ENCODE data around the gene KMT2D.

KMT2D gene

DNA sequence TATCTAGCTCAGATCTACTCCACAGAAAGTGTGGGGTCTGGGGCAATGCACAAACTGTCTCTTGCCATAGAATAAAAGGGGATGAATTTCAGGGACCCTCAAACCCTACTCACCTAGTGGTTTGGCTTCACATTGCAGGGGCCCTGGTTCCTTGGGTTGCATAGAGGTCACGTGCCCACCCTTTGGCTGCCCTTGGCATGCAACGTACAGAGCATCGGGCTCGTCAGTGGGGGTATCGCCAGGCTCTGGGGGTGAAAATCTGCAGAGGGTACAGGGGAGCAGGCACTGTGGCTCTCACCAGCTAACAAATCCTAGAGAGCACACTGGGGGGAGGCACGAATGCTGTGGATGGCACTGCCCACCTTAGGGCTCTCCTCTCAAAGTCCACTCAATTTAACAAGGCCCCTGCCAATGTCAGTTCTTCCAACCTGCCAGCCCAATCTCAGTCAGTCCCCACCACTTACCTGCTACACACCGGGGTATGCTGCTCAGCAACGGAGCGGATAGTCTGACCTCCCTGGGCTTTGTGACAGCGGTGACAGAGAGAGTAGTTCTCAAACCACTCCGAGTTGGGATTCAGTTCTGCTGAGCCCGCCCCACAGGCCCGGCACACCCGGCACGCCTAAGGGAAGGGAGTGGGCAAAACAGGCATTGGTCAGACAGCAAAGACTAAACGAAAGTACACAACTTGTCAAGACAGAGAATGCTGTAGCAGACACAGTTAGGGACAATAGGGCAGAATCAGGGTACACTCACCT is 8.0 kb downstream of the KMT2D start:
- ATAC-seq (replicated peaks) (no peak), DNase-seq (no peak)
- Mint-ChIP-seq H3K27me3 (no peaks in the 10 kb centered on the region), H3K27ac (no peak overlapping the region), H3K36me3 (peaks cover 60 to 75% of the 10 kb centered on the region in 2 donors), H3K9me3 (no peaks in the 10 kb centered on the region), H3K4me1 (peaks cover 39 to 54% of the 10 kb centered on the region in 2 donors), H3K4me3 (no peak overlapping the region)

DNA sequence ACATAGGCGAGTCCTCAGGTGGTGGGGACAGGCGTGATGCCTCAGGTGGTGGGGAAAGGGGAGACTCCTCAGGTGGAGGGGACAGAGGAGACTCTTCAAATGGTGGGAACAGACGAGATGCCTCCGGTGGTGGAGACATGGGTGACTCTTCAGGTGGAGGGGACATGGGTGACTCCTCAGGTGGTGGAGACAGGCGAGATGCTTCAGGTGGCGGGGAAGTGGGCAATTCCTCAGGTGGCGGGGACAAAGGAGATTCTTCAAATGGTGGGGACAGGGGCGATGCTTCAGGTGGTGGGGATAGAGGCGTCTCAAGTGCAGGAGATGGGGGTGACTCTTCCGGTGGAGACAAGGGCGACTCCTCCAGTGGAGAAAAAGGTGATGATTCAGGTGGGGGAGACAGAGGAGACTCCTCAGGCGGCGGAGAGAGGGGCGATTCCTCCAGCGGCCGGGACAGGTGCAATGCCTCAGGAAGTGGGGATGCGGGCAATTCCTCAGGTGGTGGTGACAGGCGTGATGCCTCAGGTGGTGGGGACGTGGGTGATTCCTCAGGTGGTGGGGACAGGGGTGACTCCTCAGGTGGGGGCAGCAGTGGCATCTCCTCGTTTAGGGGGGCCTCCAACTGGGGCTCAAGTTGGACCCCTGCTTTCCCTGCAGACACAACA is 8.7 kb downstream of the KMT2D start:
- ATAC-seq (replicated peaks) (no peak), DNase-seq (no peak)
- no peaks in the 10 kb centered on the region for H3K27me3 Mint-ChIP-seq
- H3K4me3 Mint-ChIP-seq, result no peak overlapping the region
- peaks cover 63 to 77% of the 10 kb centered on the region in 2 donors for H3K36me3 Mint-ChIP-seq
- no peaks in the 10 kb centered on the region for H3K9me3 Mint-ChIP-seq
- peaks cover 32 to 47% of the 10 kb centered on the region in 2 donors for H3K4me1 Mint-ChIP-seq
- no peak overlapping the region for H3K27ac Mint-ChIP-seq

- H3K36me3 Mint-ChIP-seq, result peaks cover 69 to 82% of the 10 kb centered on the region in 2 donors
- no peaks in the 10 kb centered on the region for H3K9me3 Mint-ChIP-seq
- no peak overlapping the region for H3K27ac Mint-ChIP-seq
- no peak overlapping the region for H3K4me3 Mint-ChIP-seq
- peaks cover 26 to 42% of the 10 kb centered on the region in 2 donors for H3K4me1 Mint-ChIP-seq
- H3K27me3 Mint-ChIP-seq, result no peaks in the 10 kb centered on the region
- no peak for DNase-seq
- no peak for ATAC-seq (replicated peaks)
Measured at GRCh38 chr12:49051373-49051764, 9.2 kb downstream of the KMT2D start.

DNA sequence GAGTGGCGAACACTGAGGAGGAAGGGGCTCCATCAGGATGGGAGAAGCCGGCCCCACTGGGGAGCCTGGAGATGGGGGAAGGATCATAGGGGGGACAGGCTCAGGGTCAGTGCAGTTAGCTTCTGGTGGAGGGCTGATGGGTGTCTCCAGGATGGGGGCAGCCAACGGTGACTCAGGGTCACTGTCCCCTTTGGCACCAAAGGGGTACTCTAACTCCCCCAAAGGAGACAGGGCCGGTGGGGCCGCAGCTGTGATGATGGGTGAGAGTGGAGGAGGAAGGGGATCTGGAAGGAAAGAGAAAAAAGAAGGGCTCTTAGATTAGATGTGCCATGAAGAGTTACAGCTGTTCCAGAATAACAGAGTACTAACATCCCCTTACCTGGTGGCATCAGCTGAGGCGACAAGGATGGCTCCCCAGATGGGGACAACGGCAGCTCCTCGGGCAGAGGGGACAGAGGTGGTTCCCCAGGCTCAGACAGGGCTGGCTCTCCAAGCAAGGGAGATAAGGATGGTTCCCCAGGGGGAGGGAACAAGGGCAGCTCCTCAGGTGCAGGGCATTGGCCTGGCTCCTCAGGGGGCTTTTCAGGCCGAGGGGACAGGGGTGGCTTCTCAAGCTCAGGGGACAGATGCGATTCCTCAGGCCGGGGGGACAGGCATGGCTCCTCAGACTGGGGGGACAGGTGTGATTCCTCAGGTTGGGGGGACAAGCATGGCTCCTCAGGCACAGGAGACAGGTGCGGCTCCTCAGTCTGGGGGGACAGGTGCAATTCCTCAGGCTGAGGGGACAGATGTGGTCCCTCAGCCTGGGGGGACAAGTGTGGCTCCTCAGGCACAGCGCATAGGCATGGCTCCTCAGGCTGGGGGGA is 9.9 kb downstream of the KMT2D start:
- DNase-seq, result no peak
- Mint-ChIP-seq H3K4me3 (no peak overlapping the region), H3K27ac (peak overlapping the region; percentile 51), H3K9me3 (no peaks in the 10 kb centered on the region), H3K4me1 (peaks cover 20 to 35% of the 10 kb centered on the region in 2 donors), H3K36me3 (peaks cover 73 to 86% of the 10 kb centered on the region in 2 donors), H3K27me3 (no peaks in the 10 kb centered on the region)
- ATAC-seq (replicated peaks), result no peak

- Mint-ChIP-seq H3K9me3 (no peaks in the 10 kb centered on the region), H3K4me1 (peaks cover 15 to 27% of the 10 kb centered on the region in 2 donors), H3K27ac (no peak overlapping the region), H3K36me3 (peaks cover 71 to 88% of the 10 kb centered on the region in 2 donors), H3K4me3 (no peak overlapping the region), H3K27me3 (no peaks in the 10 kb centered on the region)
- no peak for ATAC-seq (replicated peaks)
- no peak for DNase-seq
Measured at GRCh38 chr12:49049566-49050224, 10.9 kb downstream of the KMT2D start.

GRCh38 chr12:49048953-49049352 is 11.6 kb downstream of the KMT2D start:
- peaks cover 70 to 90% of the 10 kb centered on the region in 2 donors for H3K36me3 Mint-ChIP-seq
- no peak overlapping the region for H3K27ac Mint-ChIP-seq
- H3K27me3 Mint-ChIP-seq, result no peaks in the 10 kb centered on the region
- H3K4me3 Mint-ChIP-seq, result no peak overlapping the region
- no peak for DNase-seq
- no peak for ATAC-seq (replicated peaks)
- peaks cover 17 to 29% of the 10 kb centered on the region in 2 donors for H3K4me1 Mint-ChIP-seq
- no peaks in the 10 kb centered on the region for H3K9me3 Mint-ChIP-seq

- no peaks in the 10 kb centered on the region for H3K9me3 Mint-ChIP-seq
- ATAC-seq (replicated peaks) (no peak), DNase-seq (no peak)
- H3K36me3 Mint-ChIP-seq, result peaks cover 75 to 94% of the 10 kb centered on the region in 2 donors
- no peak overlapping the region for H3K4me3 Mint-ChIP-seq
- no peaks in the 10 kb centered on the region for H3K27me3 Mint-ChIP-seq
- no peak overlapping the region for H3K27ac Mint-ChIP-seq
- peaks cover 10 to 23% of the 10 kb centered on the region in 2 donors for H3K4me1 Mint-ChIP-seq
Measured at GRCh38 chr12:49046129-49046895, 14.3 kb downstream of the KMT2D start.

- peaks cover 75 to 92% of the 10 kb centered on the region in 2 donors for H3K36me3 Mint-ChIP-seq
- H3K4me3 Mint-ChIP-seq, result no peak overlapping the region
- ATAC-seq (replicated peaks) (no peak), DNase-seq (no peak)
- no peaks in the 10 kb centered on the region for H3K27me3 Mint-ChIP-seq
- peaks cover 11 to 16% of the 10 kb centered on the region in 2 donors for H3K4me1 Mint-ChIP-seq
- H3K27ac Mint-ChIP-seq, result no peak overlapping the region
- H3K9me3 Mint-ChIP-seq, result no peaks in the 10 kb centered on the region
Measured at GRCh38 chr12:49044660-49045059, 15.9 kb downstream of the KMT2D start.

DNA sequence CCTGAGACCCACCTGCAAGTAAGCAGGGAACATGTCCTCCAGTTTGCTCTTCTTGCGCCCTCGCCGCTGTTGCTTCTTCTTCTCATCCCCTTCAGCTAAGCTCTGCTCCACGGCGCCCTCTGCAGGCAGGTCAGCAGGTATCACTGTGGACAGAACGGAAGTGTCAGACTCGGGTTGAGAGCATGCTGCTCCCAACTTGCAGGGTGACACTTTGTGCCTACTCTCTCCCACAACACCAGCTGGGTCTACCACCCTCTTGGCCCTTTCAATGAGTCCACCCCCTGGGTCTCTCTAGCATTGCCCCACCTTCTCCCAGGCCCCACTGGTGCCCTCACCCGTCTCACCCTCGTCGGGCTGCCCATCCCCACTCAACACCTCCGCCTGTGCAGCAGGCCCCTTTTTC is 16.7 kb downstream of the KMT2D start:
- Mint-ChIP-seq H3K27me3 (no peaks in the 10 kb centered on the region), H3K4me3 (no peak overlapping the region), H3K9me3 (no peaks in the 10 kb centered on the region), H3K36me3 (peaks cover 78 to 90% of the 10 kb centered on the region in 2 donors), H3K4me1 (peaks cover 11 to 16% of the 10 kb centered on the region in 2 donors), H3K27ac (no peak overlapping the region)
- ATAC-seq (replicated peaks), result peak; percentile 83 to 91
- peak; percentile 29 for DNase-seq

- H3K27ac Mint-ChIP-seq, result no peak overlapping the region
- H3K9me3 Mint-ChIP-seq, result no peaks in the 10 kb centered on the region
- H3K36me3 Mint-ChIP-seq, result peaks cover 77 to 90% of the 10 kb centered on the region in 2 donors
- no peak for DNase-seq
- no peaks in the 10 kb centered on the region for H3K27me3 Mint-ChIP-seq
- H3K4me3 Mint-ChIP-seq, result no peak overlapping the region
- no peak for ATAC-seq (replicated peaks)
- peaks cover 11 to 16% of the 10 kb centered on the region in 2 donors for H3K4me1 Mint-ChIP-seq
Measured at GRCh38 chr12:49043241-49043640, 17.4 kb downstream of the KMT2D start.

- Mint-ChIP-seq H3K27ac (peak overlapping the region; percentile 37), H3K9me3 (no peaks in the 10 kb centered on the region), H3K27me3 (no peaks in the 10 kb centered on the region), H3K4me3 (no peak overlapping the region), H3K4me1 (peaks cover 11 to 16% of the 10 kb centered on the region in 2 donors), H3K36me3 (peaks cover 75 to 88% of the 10 kb centered on the region in 2 donors)
- DNase-seq, result no peak
- no peak for ATAC-seq (replicated peaks)
Measured at GRCh38 chr12:49041881-49042484, 18.6 kb downstream of the KMT2D start.

DNA sequence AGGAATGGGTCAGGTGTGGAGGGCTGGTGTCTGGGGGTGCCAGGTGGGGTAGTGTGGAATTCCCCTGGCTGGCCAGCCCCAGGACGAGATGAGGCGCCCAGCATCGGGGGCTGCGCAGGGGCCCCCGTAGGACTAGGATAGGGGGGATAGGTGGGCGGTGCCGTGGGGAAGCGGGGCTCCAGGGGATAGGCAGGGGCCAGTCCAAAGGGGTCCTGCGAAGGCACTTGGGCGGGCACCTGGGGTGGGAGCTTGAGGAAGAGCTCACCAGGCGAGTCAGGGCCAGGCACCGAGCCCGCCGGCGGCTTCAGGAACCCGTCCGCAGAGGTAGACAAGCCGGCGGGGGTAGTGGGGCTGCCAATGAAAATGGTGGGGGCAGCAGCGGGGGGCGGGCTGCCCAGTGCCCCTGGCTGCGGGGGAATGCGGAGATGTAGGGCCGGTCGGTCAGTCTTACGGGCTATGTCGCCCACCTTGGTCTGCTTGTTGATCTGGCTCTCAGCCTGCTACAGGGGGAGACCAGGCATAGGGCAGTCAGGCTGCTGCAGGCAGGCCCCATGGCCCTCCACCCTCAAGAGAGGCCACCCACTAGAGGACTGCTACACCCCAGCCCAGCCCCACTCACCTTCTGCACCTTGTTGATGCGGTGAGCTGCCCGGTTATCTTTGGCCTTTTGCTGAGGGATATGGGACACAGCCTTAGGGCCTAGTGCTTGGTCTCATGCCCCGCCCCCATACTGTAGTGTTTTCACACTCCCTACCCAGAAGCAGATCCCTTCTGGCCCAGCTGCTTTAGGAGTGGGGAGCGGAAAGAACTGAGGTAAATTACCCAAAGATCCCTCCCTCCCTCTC is 19.3 kb downstream of the KMT2D start:
- H3K27ac Mint-ChIP-seq, result peak overlapping the region; percentile 20
- H3K27me3 Mint-ChIP-seq, result no peaks in the 10 kb centered on the region
- no peak overlapping the region for H3K4me3 Mint-ChIP-seq
- ATAC-seq (replicated peaks) (no peak), DNase-seq (no peak)
- H3K4me1 Mint-ChIP-seq, result peaks cover 11 to 16% of the 10 kb centered on the region in 2 donors
- no peaks in the 10 kb centered on the region for H3K9me3 Mint-ChIP-seq
- peaks cover 72 to 86% of the 10 kb centered on the region in 2 donors for H3K36me3 Mint-ChIP-seq
